Sigmoid colon (tissue), 7 donors: ENCODE measurements around the gene PHF14. TPM values are rescaled to one million over a fixed set of nuclear protein-coding genes. Genes with fewer than 3 reads are reported as not detected.

Source experiments
- DNase-seq: peaks from one replicate; pipeline ENCODE4 v3.0.0-alpha.2; 2019
- H3K27ac ChIP-seq, 4 donors: fragments of 200-600 bp; sonication (generic); one replicate each; pipeline ENCODE4 v1.5.1; 2016 to 2019; ENCODE audit warnings: mild to moderate bottlenecking in 1 of 4
- H3K27me3 ChIP-seq, 3 donors: fragments of 200-600 bp; sonication (generic); one replicate each; pipeline ENCODE4 v1.5.1; 2019; ENCODE audit warnings: mild to moderate bottlenecking in 1 of 3
- H3K36me3 ChIP-seq, 4 donors: fragments of 200-600 bp; sonication (generic); one replicate each; pipeline ENCODE4 v1.5.1; 2016 to 2019
- H3K4me1 ChIP-seq, 4 donors: fragments of 200-600 bp; sonication (generic); one replicate each; pipeline ENCODE4 v1.5.1; 2017 to 2019
- H3K4me3 ChIP-seq, 4 donors: fragments of 200-600 bp; sonication (generic); one replicate each; pipeline ENCODE4 v1.5.1; 2017 to 2019; ENCODE audit warnings: mild to moderate bottlenecking in 2 of 4, moderate library complexity in 1 of 4
- H3K9me3 ChIP-seq, 4 donors: fragments of 200-600 bp in 3 of 4; sonication (generic) in 3 of 4; one replicate each; pipeline versions ENCODE4 v1.5.1 to v1.6.1; 2013 to 2019
- CTCF ChIP-seq, 4 experiments: fragments of 450-650 bp in 3 of 4; fragments of 200-600 bp in 1 of 4; IDR thresholded peaks; one replicate each; pipeline ENCODE4 v1.5.1; 2016 to 2019; ENCODE audit warnings: antibody characterized with exemption in 4 of 4, mild to moderate bottlenecking in 3 of 4, moderate library complexity in 2 of 4
- EP300 ChIP-seq, 4 donors: sonication (generic); formaldehyde crosslinking; IDR thresholded peaks; one replicate each; pipeline ENCODE4 v1.6.1; 2017; ENCODE audit warnings: antibody characterized with exemption in 4 of 4
- POLR2A ChIP-seq, 2 donors: fragments of 450-650 bp; IDR thresholded peaks; one replicate each; pipeline ENCODE4 v1.6.1; 2016; ENCODE audit warnings: antibody characterized with exemption in 2 of 2, mild to moderate bottlenecking in 2 of 2, moderate library complexity in 2 of 2
- POLR2AphosphoS5 ChIP-seq, 4 donors: sonication (generic); formaldehyde crosslinking; IDR thresholded peaks; one replicate each; pipeline ENCODE4 v1.6.1; 2017; ENCODE audit warnings: antibody characterized with exemption in 4 of 4
- WGBS, 2 donors: extraction: QIAGEN DNeasy Blood & Tissue Kit; methylation state at CpG; one replicate each; pipeline ENCODE4 v1.1.7; 2013; 5-methylcytosine and 5-hydroxymethylcytosine counted together
- intact Hi-C: fragments of 100-400 bp; cut with DNase I; formaldehyde crosslinking; loops from one replicate; pipeline ENCODE4 v1.15.1; 2023
- polyA plus RNA-seq, 3 donors: library from polyadenylated mRNA; stranded (reverse); fragments of 200-250 nt; gene quantifications; one replicate each; pipeline ENCODE4 v1.2.3, GENCODE V29; 2013
- total RNA-seq, 4 donors: library from RNA; depleted of rRNA; stranded (reverse); fragments of >200 nt; gene quantifications; one replicate each; pipeline ENCODE4 v1.1.0, GENCODE V29; 2016
- donor health status: healthy with polysubstance abuse.
- donor health status: Bipolar disorder and iron deficiency.
- donor health status: healthy.

The PHF14 gene
- total and polyA plus RNA-seq, 7 donors = 10.8 to 47.6 (median 28.8) TPM

DNA sequence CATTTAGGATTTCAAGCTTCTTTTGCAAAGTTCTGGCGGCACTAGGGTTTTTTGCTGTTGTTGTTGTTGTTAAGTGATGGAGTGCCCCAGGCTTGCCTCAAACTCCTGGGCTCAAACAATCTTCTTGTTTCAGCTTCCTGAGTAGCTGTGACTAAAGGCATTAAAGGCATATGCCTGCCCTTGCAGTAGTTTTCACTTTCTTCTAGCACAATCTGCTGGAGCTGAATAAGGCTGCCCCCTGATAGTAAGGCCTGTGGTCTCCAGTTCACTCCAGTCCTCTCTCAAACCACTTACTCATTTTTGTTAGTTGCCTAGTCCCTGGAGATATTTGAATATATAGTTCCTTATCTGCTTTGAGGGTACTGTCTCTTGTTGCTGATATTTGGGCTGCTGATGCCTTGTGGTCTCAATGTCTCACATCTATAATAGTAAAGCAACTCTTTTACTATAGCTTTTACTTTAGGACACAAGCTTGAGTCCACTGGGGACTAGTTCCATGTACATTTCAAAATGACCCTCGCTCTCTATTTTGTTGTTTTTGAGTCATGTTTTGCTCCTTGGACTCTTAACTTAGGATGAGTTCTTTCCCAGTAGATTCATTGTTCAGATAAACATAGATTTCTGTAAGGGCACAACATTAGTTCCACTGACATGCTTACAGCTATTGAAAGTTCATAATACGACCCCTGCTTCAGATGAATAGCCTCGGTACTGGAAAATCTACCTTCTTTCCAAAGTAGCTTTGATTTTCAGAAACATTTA is 25.5 kb downstream of the PHF14 start:
- Histone ChIP-seq H3K4me1 (no peaks in the 10 kb centered on the region), H3K27ac (no peak overlapping the region), H3K36me3 (peaks cover 0 to 15% (median 9%) of the 10 kb centered on the region in 4 donors), H3K9me3 (no peaks in the 10 kb centered on the region), H3K27me3 (no peaks in the 10 kb centered on the region), H3K4me3 (no peak overlapping the region)
- DNase-seq = no peak
- intact Hi-C loops = no loop called here
- TF ChIP-seq EP300 (IDR thresholded peaks at IDR 0.05) = no peak
- no peak for TF ChIP-seq POLR2AphosphoS5 (IDR thresholded peaks at IDR 0.05)
- TF ChIP-seq CTCF (IDR thresholded peaks at IDR 0.05) = no peak
- no peak for TF ChIP-seq POLR2A (IDR thresholded peaks at IDR 0.05)
- 89% methylated on average over 4 of the region's 4 CpGs for WGBS, 2 donors

GRCh38 chr7:11005202-11005601 is 31.5 kb downstream of the PHF14 start:
- peaks cover 0 to 5% (median 0%) of the 10 kb centered on the region in 4 donors for H3K36me3 ChIP-seq
- no peak overlapping the region for H3K4me3 ChIP-seq
- intact Hi-C loops = no loop called here
- no peaks in the 10 kb centered on the region for H3K27me3 ChIP-seq
- H3K4me1 ChIP-seq = no peaks in the 10 kb centered on the region
- DNase-seq = no peak
- no peak for TF ChIP-seq EP300 (IDR thresholded peaks at IDR 0.05)
- TF ChIP-seq CTCF (IDR thresholded peaks at IDR 0.05) = no peak
- no peak for TF ChIP-seq POLR2A (IDR thresholded peaks at IDR 0.05)
- no peak for TF ChIP-seq POLR2AphosphoS5 (IDR thresholded peaks at IDR 0.05)
- no peak overlapping the region for H3K27ac ChIP-seq
- no peaks in the 10 kb centered on the region for H3K9me3 ChIP-seq

- H3K4me3 ChIP-seq = no peak overlapping the region
- no peak for TF ChIP-seq POLR2AphosphoS5 (IDR thresholded peaks at IDR 0.05)
- TF ChIP-seq POLR2A (IDR thresholded peaks at IDR 0.05) = no peak
- no peak for TF ChIP-seq CTCF (IDR thresholded peaks at IDR 0.05)
- no peak for TF ChIP-seq EP300 (IDR thresholded peaks at IDR 0.05)
- no peaks in the 10 kb centered on the region for H3K4me1 ChIP-seq
- intact Hi-C loops = no loop called here
- no peak overlapping the region for H3K27ac ChIP-seq
- WGBS, 2 donors = 72 to 84% methylated on average over 3 of the region's 3 CpGs
- no peak for DNase-seq
- H3K9me3 ChIP-seq = no peaks in the 10 kb centered on the region
- no peaks in the 10 kb centered on the region for H3K27me3 ChIP-seq
- peaks cover 0 to 5% (median 0%) of the 10 kb centered on the region in 4 donors for H3K36me3 ChIP-seq
These were observed 32.6 kb downstream of the PHF14 start for GRCh38 chr7:11006291-11006690.

- Histone ChIP-seq H3K4me3 (no peak overlapping the region), H3K9me3 (no peaks in the 10 kb centered on the region), H3K27ac (no peak overlapping the region), H3K36me3 (peaks cover 0 to 10% (median 0%) of the 10 kb centered on the region in 4 donors), H3K4me1 (peaks cover 0 to 5% (median 0%) of the 10 kb centered on the region in 4 donors), H3K27me3 (no peaks in the 10 kb centered on the region)
- 52 to 80% methylated on average over 1 of the region's 1 CpG for WGBS, 2 donors
- intact Hi-C loops = no loop called here
- no peak for DNase-seq
- no peak for TF ChIP-seq POLR2AphosphoS5 (IDR thresholded peaks at IDR 0.05)
- TF ChIP-seq CTCF (IDR thresholded peaks at IDR 0.05) = no peak
- TF ChIP-seq POLR2A (IDR thresholded peaks at IDR 0.05) = no peak
- TF ChIP-seq EP300 (IDR thresholded peaks at IDR 0.05) = no peak
These were observed 36.0 kb downstream of the PHF14 start for GRCh38 chr7:11009631-11010030.
